ENCODE measurements around the gene ANTXR1.

The ANTXR1 gene

DNA sequence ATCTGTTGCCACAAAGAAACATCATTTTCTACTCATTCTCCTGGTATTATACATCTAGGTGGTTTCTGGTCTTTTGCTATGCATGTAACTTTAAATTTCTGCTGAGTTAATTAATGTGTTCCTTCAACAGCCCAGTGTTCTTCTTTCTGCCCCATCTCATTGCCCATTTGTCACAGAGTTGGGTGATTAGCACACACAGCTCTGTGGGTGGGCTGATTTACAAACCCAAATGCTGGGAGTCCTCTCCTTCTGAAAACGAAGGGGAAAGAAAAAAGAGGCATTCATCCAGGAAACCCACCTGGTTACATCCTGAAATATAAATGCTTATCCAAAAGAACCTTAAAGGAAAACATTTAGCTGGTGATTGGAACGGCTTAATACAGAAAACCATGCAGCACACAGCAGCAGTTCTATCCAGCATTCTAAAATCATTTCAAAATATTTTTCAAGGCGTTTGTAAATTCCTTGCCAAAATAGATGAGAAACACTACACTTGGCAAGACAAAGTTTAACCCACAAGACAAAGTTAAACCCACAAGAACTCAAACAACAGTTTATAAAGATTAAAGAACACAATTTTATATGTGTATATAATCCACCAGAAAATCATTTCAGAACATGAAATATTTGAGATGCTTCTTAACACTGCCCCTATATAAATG lies 177.9 kb downstream of the ANTXR1 start:
- DNase-seq (ENCODE audit: low read depth) = no peak
- no peak for TF ChIP-seq CTCF (conservative IDR thresholded peaks at IDR 0.05; ENCODE audit: control insufficient read depth, insufficient read depth, low read depth, low read length)
- H3K4me3 ChIP-seq (ENCODE audit: control insufficient read depth, low read depth, low read length) = no peak overlapping the region

GRCh38 chr2:69191634-69192033 lies 178.7 kb downstream of the ANTXR1 start:
- TF ChIP-seq CTCF (conservative IDR thresholded peaks at IDR 0.05; ENCODE audit: control insufficient read depth, insufficient read depth, low read depth, low read length) = no peak

DNA sequence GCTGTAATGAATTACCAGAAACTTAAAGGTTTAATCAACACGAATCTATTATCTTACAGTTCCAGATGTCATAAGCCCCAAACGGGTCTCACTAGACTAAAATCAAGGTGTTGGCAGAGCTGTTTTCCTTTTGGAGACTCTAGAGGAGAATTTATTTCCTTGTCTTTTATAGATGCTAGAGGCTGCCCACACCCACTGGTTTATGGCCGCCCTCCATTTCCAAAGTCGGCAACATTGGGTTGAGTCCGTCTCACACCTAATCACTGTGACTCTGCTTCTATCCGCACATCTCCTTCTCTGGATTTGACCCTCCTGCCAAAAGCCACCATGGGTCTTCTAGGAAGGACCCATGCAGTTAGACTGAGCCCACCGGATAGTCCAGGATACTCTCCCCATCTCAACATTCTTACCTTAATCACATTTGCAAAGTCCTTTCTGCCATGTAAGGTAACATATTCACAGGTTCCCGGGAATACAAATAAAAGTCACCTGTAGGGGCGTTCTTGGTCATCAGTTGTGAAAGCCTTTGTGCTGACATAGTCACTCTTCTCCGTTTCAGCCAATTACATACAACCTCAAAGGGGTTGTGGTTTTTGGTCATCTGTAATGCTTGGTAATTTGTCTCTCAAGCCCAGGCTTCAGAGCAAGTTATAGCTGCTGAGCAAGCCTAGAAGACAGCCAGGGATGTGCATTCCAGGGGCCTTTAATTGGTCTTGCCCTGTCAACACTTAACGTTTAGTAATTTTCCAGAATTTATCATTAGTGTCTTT lies 179.4 kb downstream of the ANTXR1 start:
- peak; percentile 43 for DNase-seq (ENCODE audit: low read depth)

More at GRCh38 chr2:69191634-69192033, 178.7 kb downstream of the ANTXR1 start:
- H3K4me3 ChIP-seq (ENCODE audit: control insufficient read depth, low read depth, low read length) = no peak overlapping the region
- DNase-seq (ENCODE audit: low read depth) = peak; percentile 48

GRCh38 chr2:69195706-69196105 lies 182.7 kb downstream of the ANTXR1 start:
- TF ChIP-seq CTCF (conservative IDR thresholded peaks at IDR 0.05; ENCODE audit: control insufficient read depth, insufficient read depth, low read depth, low read length) = no peak
- no peak overlapping the region for H3K4me3 ChIP-seq (ENCODE audit: control insufficient read depth, low read depth, low read length)
- no peak for DNase-seq (ENCODE audit: low read depth)

More for the DNA sequence above, 179.4 kb downstream of the ANTXR1 start:
- TF ChIP-seq CTCF (conservative IDR thresholded peaks at IDR 0.05; ENCODE audit: control insufficient read depth, insufficient read depth, low read depth, low read length) = no peak
- no peak overlapping the region for H3K4me3 ChIP-seq (ENCODE audit: control insufficient read depth, low read depth, low read length)

- TF ChIP-seq CTCF (conservative IDR thresholded peaks at IDR 0.05; ENCODE audit: control insufficient read depth, insufficient read depth, low read depth, low read length) = no peak
- H3K4me3 ChIP-seq (ENCODE audit: control insufficient read depth, low read depth, low read length) = no peak overlapping the region
- DNase-seq (ENCODE audit: low read depth) = peak; percentile 93
These were observed 183.5 kb downstream of the ANTXR1 start for GRCh38 chr2:69196327-69197117.

GRCh38 chr2:69200107-69200520 lies 187.1 kb downstream of the ANTXR1 start:
- H3K4me3 ChIP-seq (ENCODE audit: control insufficient read depth, low read depth, low read length) = no peak overlapping the region
- DNase-seq (ENCODE audit: low read depth) = peak; percentile 95
- no peak for TF ChIP-seq CTCF (conservative IDR thresholded peaks at IDR 0.05; ENCODE audit: control insufficient read depth, insufficient read depth, low read depth, low read length)

Data from fibroblast of mammary gland (primary cell).